Endothelial cell of umbilical vein (primary cell): Measurements from ENCODE around the gene COL5A1. TPM values are rescaled to one million over a fixed set of nuclear protein-coding genes. Genes with fewer than 3 reads are reported as not detected.

Experiments
- BruUV-seq: library from RNA; stranded (reverse); fragments of 400-500 nt; replicated peaks from 2 replicates; lab custom pipeline; 2021; lab: Mats Ljungman, UMichigan
- CTCF ChIA-PET: fragments of 300-600, 350-600 bp; sonication (Branson Sonifier 250); formaldehyde crosslinking; loops from one replicate; lab custom pipeline; 2021; ENCODE audit warnings: antibody characterized with exemption, inconsistent platforms; lab: Charles Lee
- POLR2A ChIA-PET: fragments of 300-600, 350-600 bp; sonication (Branson Sonifier 250); formaldehyde crosslinking; loops from one replicate; lab custom pipeline; 2021; ENCODE audit warnings: antibody characterized with exemption, inconsistent platforms; lab: Charles Lee
- DNase-seq: peaks from one replicate; pipeline ENCODE4 v3.0.0-alpha.2; 2011; ENCODE audit warnings: low read depth, low spot score
- FAIRE-seq: peaks from 2 replicates; lab custom pipeline; 2011; peaks lifted over from hg19 to GRCh38; lab: Jason Lieb, UNC
- H2AFZ ChIP-seq: 2 replicates; pipeline ENCODE4 v1.6.0; 2012; ENCODE audit warnings: low read depth, low read length, control low read depth, inconsistent platforms
- H3K27ac ChIP-seq: 2 replicates; pipeline ENCODE4 v1.5.1; 2011; ENCODE audit warnings: low read depth, mild to moderate bottlenecking, control low read depth, low read length, moderate library complexity; ENCODE audit not compliant: insufficient read depth
- H3K27me3 ChIP-seq, 2 experiments: 2 replicates each; pipeline versions ENCODE4 v1.6.0 to v1.6.1; 2011; ENCODE audit warnings: low read length in 2 of 2, mixed read lengths in 1 of 2; ENCODE audit not compliant: control insufficient read depth in 2 of 2, insufficient read depth in 2 of 2
- H3K36me3 ChIP-seq, 2 experiments: 2 replicates in 1 of 2; 3 replicates in 1 of 2; pipeline ENCODE4 v1.5.1; 2011; ENCODE audit warnings: low read length in 2 of 2, mild to moderate bottlenecking in 1 of 2, moderate library complexity in 1 of 2; ENCODE audit not compliant: control insufficient read depth in 2 of 2, insufficient read depth in 2 of 2; ENCODE audit errors: extremely low read depth in 1 of 2
- H3K4me1 ChIP-seq: 3 replicates; pipeline ENCODE4 v1.5.1; 2011; ENCODE audit warnings: mild to moderate bottlenecking, low read length; ENCODE audit not compliant: control insufficient read depth, insufficient read depth; ENCODE audit errors: extremely low read depth
- H3K4me2 ChIP-seq: 2 replicates; pipeline ENCODE4 v1.6.1; 2011; ENCODE audit warnings: low read length, control low read depth, mixed read lengths; ENCODE audit not compliant: insufficient read depth
- H3K4me3 ChIP-seq, 3 experiments: fragments of 200-600 bp in 1 of 3; sonication (generic), shearing (Covaris generic) in 1 of 3; replicated peaks in 1 of 3; 2 replicates each; pipeline ENCODE4 v1.5.1; 2011 to 2016; ENCODE audit warnings: control low read depth in 3 of 3, low read length in 3 of 3, mild to moderate bottlenecking in 2 of 3, inconsistent platforms in 1 of 3, low read depth in 1 of 3, moderate library complexity in 1 of 3; ENCODE audit not compliant: insufficient read depth in 1 of 3
- H3K79me2 ChIP-seq: 2 replicates; pipeline ENCODE4 v1.6.0; 2012; ENCODE audit warnings: low read length, inconsistent platforms; ENCODE audit not compliant: control insufficient read depth, insufficient read depth
- H3K9ac ChIP-seq: replicated peaks from 2 replicates; pipeline ENCODE3; 2011; ENCODE audit warnings: low read length, control low read depth; ENCODE audit not compliant: insufficient read depth; ENCODE audit errors: extremely low read depth
- H3K9me1 ChIP-seq: replicated peaks from 3 replicates; pipeline ENCODE4 v1.6.0; 2011; ENCODE audit warnings: mild to moderate bottlenecking, low read length; ENCODE audit not compliant: control insufficient read depth, insufficient read depth; ENCODE audit errors: extremely low read depth
- H3K9me3 ChIP-seq: replicated peaks from 2 replicates; pipeline ENCODE4 v1.5.1; 2012; ENCODE audit warnings: low read length, inconsistent platforms; ENCODE audit not compliant: control insufficient read depth, insufficient read depth
- H4K20me1 ChIP-seq: replicated peaks from 2 replicates; pipeline ENCODE3; 2011; ENCODE audit warnings: mild to moderate bottlenecking, low read length; ENCODE audit not compliant: control insufficient read depth, insufficient read depth; ENCODE audit errors: extremely low read depth
- CTCF ChIP-seq, 2 donors: IDR thresholded peaks; 1 replicate in 1 of 2; 2 replicates in 1 of 2; pipeline ENCODE4 v1.5.1; 2011; ENCODE audit warnings: low read length in 2 of 2, mild to moderate bottlenecking in 2 of 2, moderate library complexity in 2 of 2, control low read depth in 1 of 2, inconsistent platforms in 1 of 2, low read depth in 1 of 2; ENCODE audit not compliant: insufficient read depth in 1 of 2; ENCODE audit errors: extremely low read depth in 1 of 2
- EZH2 ChIP-seq: IDR thresholded peaks from 2 replicates; pipeline ENCODE4 v1.6.1; 2012; ENCODE audit warnings: borderline replicate concordance, low read depth, mild to moderate bottlenecking, moderate library complexity, low read length, inconsistent platforms; ENCODE audit not compliant: severe bottlenecking
- FOS ChIP-seq: IDR thresholded peaks from 2 replicates; pipeline ENCODE4 v1.6.1; 2011; ENCODE audit warnings: mild to moderate bottlenecking, low read length, moderate library complexity, borderline replicate concordance; ENCODE audit not compliant: insufficient read depth
- GATA2 ChIP-seq: IDR thresholded peaks from 2 replicates; pipeline ENCODE4 v1.7.0; 2011; ENCODE audit warnings: low read depth, mild to moderate bottlenecking, moderate library complexity, mixed read lengths, low read length; ENCODE audit not compliant: insufficient read length, insufficient read depth
- JUN ChIP-seq: IDR thresholded peaks from 2 replicates; pipeline ENCODE4 v1.6.1; 2011; ENCODE audit warnings: borderline replicate concordance, low read depth; ENCODE audit not compliant: insufficient read length, insufficient read depth
- MAX ChIP-seq: IDR thresholded peaks from 2 replicates; pipeline ENCODE4 v1.6.1; 2011; ENCODE audit not compliant: insufficient read depth, insufficient read length
- MYC ChIP-seq: IDR thresholded peaks from one replicate; pipeline ENCODE4 v1.6.1; 2011; ENCODE audit warnings: mild to moderate bottlenecking, low read depth, low read length
- POLR2A ChIP-seq: IDR thresholded peaks from 2 replicates; pipeline ENCODE4 v1.6.1; 2012; ENCODE audit warnings: low read depth, mild to moderate bottlenecking, control low read depth, low read length
- POLR2AphosphoS5 ChIP-seq: IDR thresholded peaks from 2 replicates; pipeline ENCODE4 v1.6.1; 2012; ENCODE audit warnings: low read depth, mild to moderate bottlenecking, control low read depth, low read length, moderate library complexity; ENCODE audit not compliant: insufficient read depth
- dilution Hi-C: fragments of 300-500 bp; cut with MboI; formaldehyde crosslinking; loops from one replicate; pipeline ENCODE4 v1.15.0; 2019; ENCODE audit warnings: low sequenced_read_pairs; ENCODE audit not compliant: extremely low pct_ligation_motif_present
- intact Hi-C: fragments of 100-400 bp; cut with micrococcal nuclease; formaldehyde crosslinking; loops from one replicate; pipeline ENCODE4 v1.10.0; 2022
- polyA plus RNA-seq, 4 experiments: library from polyadenylated mRNA; depleted of rRNA in 3 of 4; stranded (reverse) in 3 of 4; unstranded in 1 of 4; fragments of >200 nt; gene quantifications; 2 replicates each; pipeline versions ENCODE4 v1.2.1 to v1.2.3, GENCODE V29; 2011 to 2012; ENCODE audit warnings: missing spikeins in 1 of 4
- total RNA-seq: library from RNA; stranded (reverse); gene quantifications from 2 replicates; pipeline ENCODE4 v1.2.3, GENCODE V29; 2021

COL5A1 gene
- total and polyA plus RNA-seq, 2 donors (not counting 3 experiments of a cell fraction or from before 2014, with no cell fraction given): 97.4 to 175 TPM

DNA sequence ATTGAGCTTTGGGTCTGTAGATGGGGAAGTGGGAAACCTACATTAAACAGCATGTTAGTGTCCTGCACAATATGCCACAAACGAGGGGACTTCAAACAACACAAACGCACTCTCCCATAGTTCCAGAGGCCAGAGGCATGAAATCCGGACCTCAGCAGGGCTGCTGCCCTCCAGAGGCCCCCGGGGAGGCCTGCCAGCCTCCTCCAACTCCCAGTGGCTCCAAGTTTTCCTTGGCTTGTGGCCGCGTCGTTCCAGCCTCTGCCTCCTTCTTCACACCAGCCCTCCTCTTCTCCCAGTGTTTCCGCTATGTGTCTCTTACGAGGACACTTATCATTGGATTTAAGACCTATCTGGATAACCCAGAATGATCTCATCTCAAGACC lies 13.3 kb upstream of the COL5A1 start:
- CTCF ChIA-PET: interaction anchor here (2.5 kb wide), 1 partner anchor 13 kb away, joined by 7 read pairs; the partner anchor contains the start of gene COL5A1

GRCh38 chr9:134629061-134629585 lies 12.5 kb upstream of the COL5A1 start:
- H3K4me2 ChIP-seq: no peak overlapping the region
- FAIRE-seq: no peak
- no peak for TF ChIP-seq CTCF (IDR thresholded peaks at IDR 0.05; ENCODE audit: extremely low read depth in 1 of 2, insufficient read depth in 1 of 2, low read depth in 1 of 2, low read length in 2 of 2)
- TF ChIP-seq JUN: no peak
- no peak for TF ChIP-seq GATA2
- TF ChIP-seq MAX: no peak
- TF ChIP-seq MYC: no peak
- no peak for TF ChIP-seq POLR2AphosphoS5
- no peak for TF ChIP-seq POLR2A
- TF ChIP-seq EZH2: no peak
- no peak for TF ChIP-seq FOS

More for the DNA sequence above, 13.3 kb upstream of the COL5A1 start:
- no peak for FAIRE-seq
- no peak for TF ChIP-seq POLR2AphosphoS5
- TF ChIP-seq POLR2A: no peak
- TF ChIP-seq MYC: no peak
- no peak overlapping the region for H3K4me3 ChIP-seq
- no peaks in the 10 kb centered on the region for H3K9me3 ChIP-seq
- dilution Hi-C loops (no loop called here), intact Hi-C loops (no loop called here)
- H3K9ac ChIP-seq: no peak overlapping the region
- no peaks in the 10 kb centered on the region for H3K27me3 ChIP-seq
- no peak overlapping the region for H3K4me2 ChIP-seq
- peaks cover 22% of the 10 kb centered on the region for H3K4me1 ChIP-seq
- H3K79me2 ChIP-seq: no peaks in the 10 kb centered on the region
- H4K20me1 ChIP-seq: no peaks in the 10 kb centered on the region
- no peak for DNase-seq
- H3K27ac ChIP-seq: no peak overlapping the region
- BruUV-seq: no TSS peak
- POLR2A ChIA-PET: no interaction called here
- no peaks in the 10 kb centered on the region for H3K9me1 ChIP-seq
- no peaks in the 10 kb centered on the region for H3K36me3 ChIP-seq
- H2AFZ ChIP-seq: no peak overlapping the region

More at GRCh38 chr9:134629061-134629585, 12.5 kb upstream of the COL5A1 start:
- Histone ChIP-seq H4K20me1 (no peaks in the 10 kb centered on the region), H3K79me2 (no peaks in the 10 kb centered on the region), H3K4me1 (peaks cover 22% of the 10 kb centered on the region), H3K36me3 (no peaks in the 10 kb centered on the region), H3K4me3 (no peak overlapping the region), H2AFZ (no peak overlapping the region), H3K9me1 (no peaks in the 10 kb centered on the region), H3K27me3 (no peaks in the 10 kb centered on the region), H3K9me3 (no peaks in the 10 kb centered on the region), H3K9ac (no peak overlapping the region), H3K27ac (no peak overlapping the region)
- intact Hi-C loops (no loop called here), dilution Hi-C loops (no loop called here)
- no peak for DNase-seq
- ChIA-PET CTCF (interaction anchor here (2.5 kb wide), 1 partner anchor 12 kb away, joined by 7 read pairs; the partner anchor contains the start of gene COL5A1), POLR2A (no interaction called here)
- BruUV-seq: no TSS peak
